Activated naive CD4-positive, alpha-beta T cell treated with anti-CD3 and anti-CD28 coated beads, Interleukin-2, amount 50 U/mL, for 24 hours (primary cell): ENCODE measurements around the gene C5orf34.
"Not testable (repeated sequence)": the region's sequence is repeated elsewhere in the genome, so short reads cannot be mapped to it uniquely, and the experiment has no call there.

Experiments
- H3K27ac Mint-ChIP-seq: one replicate; pipeline ENCODE4 v1.8.0; 2021; ENCODE audit warnings: mild to moderate bottlenecking, mixed read lengths
- H3K27me3 Mint-ChIP-seq: one replicate; pipeline ENCODE4 v1.8.0; 2021; ENCODE audit warnings: mixed read lengths
- H3K36me3 Mint-ChIP-seq: one replicate; pipeline ENCODE4 v1.8.0; 2021; ENCODE audit warnings: mixed read lengths
- H3K4me1 Mint-ChIP-seq: one replicate; pipeline ENCODE4 v1.8.0; 2021; ENCODE audit warnings: mixed read lengths
- H3K4me3 Mint-ChIP-seq: one replicate; pipeline ENCODE4 v1.8.0; 2021; ENCODE audit warnings: mild to moderate bottlenecking, mixed read lengths
- H3K9me3 Mint-ChIP-seq: one replicate; pipeline ENCODE4 v1.8.0; 2021; ENCODE audit warnings: mixed read lengths

The C5orf34 gene, protein sequence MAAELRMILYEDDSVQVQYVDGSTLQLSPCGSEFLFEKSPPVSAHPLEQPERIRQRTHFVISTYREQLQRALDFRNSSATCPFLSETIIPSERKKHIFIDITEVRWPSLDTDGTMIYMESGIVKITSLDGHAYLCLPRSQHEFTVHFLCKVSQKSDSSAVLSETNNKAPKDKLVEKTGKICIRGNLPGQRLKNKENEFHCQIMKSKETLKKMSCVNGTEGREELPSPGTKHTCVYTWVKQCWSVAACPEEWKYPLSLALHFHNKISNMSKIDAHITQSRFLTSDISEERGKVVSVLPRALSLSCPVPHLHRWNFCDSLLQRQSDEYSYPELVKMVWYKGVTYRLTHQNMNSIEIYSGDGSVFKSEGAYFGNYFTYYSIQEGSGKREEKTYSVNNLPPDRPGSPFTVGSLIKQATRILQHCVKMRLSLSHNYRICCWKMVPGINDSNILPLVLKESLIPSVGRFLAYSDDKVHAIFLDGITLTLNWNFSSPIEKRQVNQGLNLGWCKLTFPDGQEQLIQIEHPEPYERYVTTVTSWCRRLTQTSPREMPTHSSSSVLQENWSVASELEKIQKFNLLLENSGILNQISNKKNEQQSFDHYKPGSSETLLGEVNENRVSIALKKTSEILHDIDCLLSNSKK

DNA sequence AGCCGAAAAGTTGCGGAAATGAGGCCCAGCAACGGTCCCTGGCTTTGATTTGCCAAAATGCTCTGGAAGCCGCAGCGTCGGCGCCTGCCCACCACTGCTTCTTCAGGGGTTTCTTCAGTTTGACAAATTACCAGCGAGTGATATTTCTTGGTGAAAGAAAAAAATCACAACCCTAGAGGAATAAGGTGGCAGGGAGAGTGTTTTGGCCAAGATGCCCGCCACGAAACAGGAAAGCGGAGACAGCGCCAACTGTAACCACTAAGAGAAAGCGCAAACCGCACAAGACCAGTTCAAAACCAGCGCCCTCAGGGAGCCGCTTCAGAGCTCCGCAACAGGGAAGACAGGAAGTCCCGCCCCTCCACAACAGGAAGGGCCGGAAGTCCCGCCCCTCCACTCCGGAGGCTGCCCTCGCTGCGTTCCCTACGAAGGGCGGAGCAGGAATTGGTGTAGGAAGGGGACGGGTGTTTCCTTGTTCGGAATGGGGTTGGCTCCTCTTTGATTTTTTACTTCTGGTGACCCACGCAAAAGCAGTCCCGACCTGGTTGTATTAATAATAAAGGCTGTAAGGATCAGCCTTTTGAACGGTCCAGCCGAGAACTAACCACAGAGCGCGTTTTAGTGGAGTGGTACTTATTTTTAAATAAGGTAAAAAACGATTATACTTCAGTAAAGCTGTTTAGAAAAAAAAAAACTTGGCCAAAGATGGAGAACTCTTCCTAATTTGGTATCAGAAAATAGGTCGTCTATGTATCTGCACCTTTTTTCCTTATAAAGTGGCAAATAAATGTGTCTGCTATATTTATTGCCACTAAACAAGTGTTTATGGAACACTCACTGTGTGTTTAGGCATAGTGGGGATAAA, at the start of gene C5orf34:
Gene C5orf34 (minus strand): TSS at position 333 of the 862 bp plus-strand sequence. CDS start 5,809 bp downstream, outside the sequence.
- Mint-ChIP-seq H3K36me3 (peaks cover 5% of the 10 kb centered on the region), H3K4me3 (peak within 1 kb of the TSS; percentile 94), H3K9me3 (no peaks in the 10 kb centered on the region), H3K27ac (peak within 1 kb of the TSS; percentile 95), H3K27me3 (no peaks in the 10 kb centered on the region), H3K4me1 (peaks cover 37% of the 10 kb centered on the region)

DNA sequence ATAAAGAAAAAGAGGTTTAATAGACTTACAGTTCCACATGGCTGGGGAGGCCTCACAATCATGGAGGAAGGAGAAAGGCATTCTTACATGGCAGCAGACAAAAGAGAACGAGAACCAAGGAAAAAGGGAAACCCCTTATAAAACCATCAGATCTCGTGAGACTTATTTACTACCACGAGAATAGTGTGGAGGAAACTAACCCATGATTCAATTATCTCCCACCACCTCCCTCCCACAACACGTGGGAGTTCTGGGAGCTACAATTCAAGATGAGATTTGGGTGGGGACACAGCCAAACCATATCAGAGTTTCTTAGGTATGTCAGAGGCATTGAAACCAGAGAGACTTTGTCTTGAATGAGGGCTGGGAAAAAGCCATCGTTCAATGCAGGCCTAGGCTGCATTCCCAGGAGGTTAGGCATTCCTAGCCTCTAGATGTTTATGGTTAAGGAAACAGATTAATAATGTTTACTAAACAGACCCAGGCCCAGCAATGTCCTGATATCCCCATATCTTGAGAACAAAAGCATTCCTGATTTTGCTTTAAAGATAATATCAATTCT, 49.4 kb upstream of the C5orf34 start:
- Mint-ChIP-seq H3K27me3 (peaks cover 3% of the 10 kb centered on the region), H3K4me1 (no peaks in the 10 kb centered on the region), H3K9me3 (no peaks in the 10 kb centered on the region), H3K27ac (no peak overlapping the region), H3K4me3 (no peak overlapping the region), H3K36me3 (no peaks in the 10 kb centered on the region)

DNA sequence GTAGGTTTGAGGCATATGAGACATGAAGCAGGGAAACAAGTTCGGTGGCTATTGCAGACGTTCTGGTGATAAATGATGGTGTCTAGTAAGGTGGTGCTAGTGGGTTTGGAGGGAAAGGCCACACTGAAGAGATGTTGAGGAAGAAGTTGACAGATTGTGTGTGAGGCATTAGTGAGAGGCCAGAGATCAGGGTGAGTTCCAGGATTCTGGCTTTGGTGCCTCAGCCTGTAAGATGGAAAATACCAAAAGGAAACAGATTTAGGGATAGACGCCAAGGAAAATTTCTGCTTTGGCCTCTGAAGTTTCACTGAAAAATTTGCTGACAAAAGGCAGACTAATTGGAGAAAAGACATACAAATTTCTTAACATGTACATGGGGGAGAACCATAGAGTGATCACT, 48.4 kb upstream of the C5orf34 start:
- H3K36me3 Mint-ChIP-seq: no peaks in the 10 kb centered on the region
- no peaks in the 10 kb centered on the region for H3K9me3 Mint-ChIP-seq
- H3K4me3 Mint-ChIP-seq: no peak overlapping the region
- H3K4me1 Mint-ChIP-seq: peaks cover 3% of the 10 kb centered on the region
- H3K27ac Mint-ChIP-seq: no peak overlapping the region
- H3K27me3 Mint-ChIP-seq: peaks cover 3% of the 10 kb centered on the region

DNA sequence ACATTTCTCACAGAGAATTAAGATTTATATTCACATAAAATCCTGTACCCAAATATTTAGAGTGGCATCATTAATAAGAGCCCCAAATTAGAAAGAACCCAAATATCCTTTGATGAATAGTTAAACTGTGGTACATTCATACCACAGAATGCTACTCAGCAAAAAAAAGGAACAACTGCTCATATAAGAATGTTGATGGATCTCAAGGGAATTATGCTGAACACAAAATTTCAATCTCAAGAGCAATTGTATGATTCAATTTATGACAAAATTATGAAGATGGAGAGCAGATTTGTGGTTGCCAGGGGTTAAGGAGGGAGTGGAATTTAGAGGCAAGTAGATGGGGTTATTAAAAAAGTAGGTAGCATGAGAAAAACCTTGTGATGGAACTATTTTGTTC, 46.4 kb upstream of the C5orf34 start:
- Mint-ChIP-seq H3K4me3 (no peak overlapping the region), H3K36me3 (no peaks in the 10 kb centered on the region), H3K27ac (no peak overlapping the region), H3K27me3 (peaks cover 3% of the 10 kb centered on the region), H3K4me1 (peaks cover 10% of the 10 kb centered on the region), H3K9me3 (no peaks in the 10 kb centered on the region)

DNA sequence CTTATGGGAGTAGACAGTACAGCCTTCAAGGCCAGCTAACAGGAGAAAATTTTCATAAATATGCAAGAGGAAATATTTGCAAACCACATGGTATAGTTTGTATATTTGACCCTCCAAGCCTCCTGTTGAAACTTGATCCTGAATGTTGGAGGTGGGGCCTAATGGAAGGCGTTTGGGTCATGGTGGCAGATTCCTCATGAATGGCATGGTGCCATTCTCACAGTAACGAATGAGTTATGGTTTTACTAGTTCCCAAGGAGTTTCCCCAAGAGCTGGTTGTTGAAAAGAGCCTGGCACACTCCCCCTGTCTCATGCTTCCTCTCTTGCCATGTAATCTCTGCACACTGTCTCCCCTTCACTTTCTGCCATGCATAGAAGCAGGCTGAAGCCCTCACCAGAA, 45.2 kb upstream of the C5orf34 start:
- Mint-ChIP-seq H3K27me3 (peaks cover 3% of the 10 kb centered on the region), H3K27ac (no peak overlapping the region), H3K4me1 (peaks cover 10% of the 10 kb centered on the region), H3K4me3 (no peak overlapping the region), H3K36me3 (no peaks in the 10 kb centered on the region), H3K9me3 (no peaks in the 10 kb centered on the region)

DNA sequence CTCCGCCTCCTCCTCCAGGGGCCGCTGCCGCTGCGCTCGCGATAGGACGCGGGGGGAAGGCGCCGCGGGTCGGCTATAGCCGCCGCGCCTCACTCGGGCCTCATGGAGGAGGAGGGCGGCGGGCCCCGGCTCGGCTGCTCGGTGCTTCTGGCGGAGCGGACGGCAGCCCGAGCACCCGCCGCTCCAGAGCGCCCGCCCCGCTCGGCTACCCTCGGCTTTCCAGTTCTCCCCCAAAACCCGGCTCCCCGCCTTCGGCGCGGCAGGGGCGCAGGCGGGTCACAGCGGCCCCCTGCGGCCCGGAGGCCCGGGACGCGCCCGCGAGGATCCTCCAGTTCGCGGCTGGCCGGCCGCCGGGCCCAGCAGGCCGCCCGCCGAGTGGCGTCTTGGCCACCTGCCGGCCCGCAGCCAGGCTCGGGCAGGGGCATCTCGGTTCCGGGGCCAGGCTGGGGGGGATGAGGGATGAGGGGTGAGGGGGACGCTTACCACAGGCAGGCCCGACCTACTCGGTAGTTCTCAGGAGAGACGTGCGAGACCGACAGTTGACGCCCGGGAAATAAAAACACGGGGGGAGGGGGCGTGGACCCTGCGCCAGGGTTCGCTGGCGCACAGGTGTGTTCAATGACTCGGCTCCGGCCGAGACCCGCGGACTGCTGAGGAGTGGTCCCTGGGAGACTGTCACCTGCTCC, 42.1 kb upstream of the C5orf34 start, which contains the start of gene PAIP1:
Gene PAIP1 (minus strand): TSS at position 221 of the 686 bp plus-strand sequence. CDS start 231 bp downstream, outside the sequence.
- peak within 1 kb of the TSS; percentile 88 for H3K4me3 Mint-ChIP-seq

DNA sequence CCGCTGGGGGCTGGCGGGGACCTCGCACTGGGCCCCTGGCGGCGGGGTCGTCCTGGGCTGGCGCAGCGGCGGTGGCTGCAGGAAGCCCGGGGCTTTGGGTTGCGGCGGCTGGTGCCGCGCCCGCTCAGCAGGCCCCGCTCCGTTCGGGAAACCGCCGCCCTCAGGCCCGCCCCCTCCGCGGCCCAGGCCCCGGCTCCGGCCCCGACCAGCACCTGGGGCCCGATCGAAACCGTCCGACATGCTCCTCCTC, 41.6 kb upstream of the C5orf34 start:
- peak overlapping the region; percentile 88 for H3K4me3 Mint-ChIP-seq
- not testable (repeated sequence) for H3K36me3 Mint-ChIP-seq, H3K27ac Mint-ChIP-seq, H3K9me3 Mint-ChIP-seq, H3K4me1 Mint-ChIP-seq, H3K27me3 Mint-ChIP-seq

More for the DNA sequence above, 42.1 kb upstream of the C5orf34 start, which contains the start of gene PAIP1:
- H3K4me1 Mint-ChIP-seq: peaks cover 10% of the 10 kb centered on the region
- peak within 1 kb of the TSS; percentile 96 for H3K27ac Mint-ChIP-seq
- no peaks in the 10 kb centered on the region for H3K36me3 Mint-ChIP-seq
- H3K27me3 Mint-ChIP-seq: no peaks in the 10 kb centered on the region
- no peaks in the 10 kb centered on the region for H3K9me3 Mint-ChIP-seq

DNA sequence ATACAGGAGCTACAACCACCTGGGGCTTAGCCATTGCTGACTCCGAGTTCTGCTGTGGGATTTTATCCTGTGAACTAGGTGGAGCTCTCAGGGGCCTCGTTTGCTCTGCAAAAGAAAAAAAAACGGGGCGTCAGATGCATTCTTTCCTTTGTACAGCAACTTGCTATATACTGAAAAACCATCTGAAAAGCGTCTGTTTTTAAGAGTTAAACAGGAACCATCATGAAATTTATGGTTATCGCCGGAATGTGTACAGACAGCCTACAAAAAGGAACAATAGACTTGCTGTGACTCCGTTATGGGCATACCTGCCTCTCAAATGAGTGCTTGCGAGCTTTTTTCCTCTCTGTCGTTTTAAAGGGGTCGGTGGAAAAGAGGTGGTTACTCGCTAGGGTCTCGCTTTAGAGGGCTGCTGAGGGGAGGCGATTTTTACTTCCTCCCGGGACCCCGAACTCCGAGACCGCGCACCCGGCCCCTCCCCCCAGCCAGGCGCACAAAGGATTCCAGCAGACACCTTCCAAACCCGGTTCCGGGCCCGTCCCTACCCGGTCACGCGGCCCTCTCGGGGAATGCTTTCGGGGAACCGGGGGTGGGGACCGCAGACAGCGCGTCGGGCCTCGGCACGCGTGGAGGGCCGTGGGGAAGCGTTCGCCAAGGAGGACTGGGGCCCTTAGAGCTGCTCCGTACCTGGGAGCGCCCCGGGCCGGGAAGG, 41.1 kb upstream of the C5orf34 start:
- H3K4me3 Mint-ChIP-seq: no peak overlapping the region
- H3K36me3 Mint-ChIP-seq: no peaks in the 10 kb centered on the region
- peak overlapping the region; percentile 92 for H3K27ac Mint-ChIP-seq
- no peaks in the 10 kb centered on the region for H3K9me3 Mint-ChIP-seq
- no peaks in the 10 kb centered on the region for H3K27me3 Mint-ChIP-seq
- peaks cover 10% of the 10 kb centered on the region for H3K4me1 Mint-ChIP-seq

DNA sequence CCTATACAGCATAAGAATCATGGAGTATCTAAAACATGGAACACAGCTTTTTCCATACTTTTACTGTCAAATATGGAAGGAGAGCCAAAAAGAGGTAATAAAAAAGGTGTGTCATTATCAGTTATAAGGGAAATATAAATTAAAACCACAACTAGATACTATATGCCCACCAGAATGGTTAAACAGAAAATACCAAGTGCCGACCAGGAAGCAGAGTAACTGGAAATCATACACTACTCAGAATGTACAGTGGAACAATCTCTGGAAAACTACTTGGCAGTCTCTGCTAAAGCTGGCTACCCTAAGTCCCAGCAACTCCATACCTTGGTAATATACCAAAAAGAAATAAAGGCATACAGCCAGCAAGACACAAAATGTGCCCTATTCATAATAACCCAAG, 39.5 kb upstream of the C5orf34 start:
- Mint-ChIP-seq H3K36me3 (no peaks in the 10 kb centered on the region), H3K4me3 (no peak overlapping the region), H3K4me1 (peaks cover 10% of the 10 kb centered on the region), H3K27me3 (no peaks in the 10 kb centered on the region), H3K9me3 (no peaks in the 10 kb centered on the region), H3K27ac (no peak overlapping the region)

DNA sequence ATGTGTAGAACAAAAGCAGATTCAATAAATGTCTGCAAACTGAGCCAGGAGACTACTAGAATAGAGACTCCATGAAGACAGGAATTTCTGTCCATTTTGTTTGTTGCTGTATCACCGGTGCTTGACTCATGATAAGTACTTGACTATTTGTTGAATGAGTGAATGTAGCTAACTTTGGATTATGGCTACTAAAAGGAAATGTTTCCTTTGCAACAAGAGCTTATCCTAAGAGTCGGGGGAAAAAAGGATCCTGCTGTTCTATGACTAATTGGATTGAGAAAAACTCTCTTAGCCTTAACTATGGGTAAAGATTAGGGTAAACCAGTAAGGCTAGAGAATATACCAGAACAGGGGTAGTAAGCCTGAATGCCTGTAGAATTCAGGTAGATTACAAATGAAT, 38.4 kb upstream of the C5orf34 start:
- Mint-ChIP-seq H3K27ac (no peak overlapping the region), H3K4me1 (peaks cover 13% of the 10 kb centered on the region), H3K4me3 (no peak overlapping the region), H3K27me3 (no peaks in the 10 kb centered on the region), H3K9me3 (no peaks in the 10 kb centered on the region), H3K36me3 (peaks cover 3% of the 10 kb centered on the region)

DNA sequence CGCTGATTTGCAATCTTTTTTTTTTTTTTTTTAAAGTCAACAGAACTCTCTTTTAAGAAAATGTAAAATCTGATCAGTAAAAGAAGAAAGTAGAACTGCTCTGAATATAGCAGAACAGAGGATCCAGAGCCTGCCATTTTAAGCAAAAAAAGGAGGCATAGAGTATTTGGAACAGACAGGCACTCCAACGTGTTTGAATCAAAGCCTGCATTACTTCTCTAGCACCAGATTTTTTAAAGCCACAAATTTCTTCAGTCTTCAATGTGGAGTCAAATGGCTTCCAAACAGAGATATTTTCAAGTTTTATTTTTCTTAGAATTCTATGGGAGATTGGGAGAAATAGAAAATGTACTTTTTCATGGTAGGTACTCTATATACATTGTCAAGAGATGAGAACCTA, 36.8 kb upstream of the C5orf34 start:
- no peaks in the 10 kb centered on the region for H3K9me3 Mint-ChIP-seq
- H3K4me3 Mint-ChIP-seq: no peak overlapping the region
- peaks cover 6% of the 10 kb centered on the region for H3K36me3 Mint-ChIP-seq
- H3K27me3 Mint-ChIP-seq: no peaks in the 10 kb centered on the region
- no peak overlapping the region for H3K27ac Mint-ChIP-seq
- peaks cover 12% of the 10 kb centered on the region for H3K4me1 Mint-ChIP-seq

DNA sequence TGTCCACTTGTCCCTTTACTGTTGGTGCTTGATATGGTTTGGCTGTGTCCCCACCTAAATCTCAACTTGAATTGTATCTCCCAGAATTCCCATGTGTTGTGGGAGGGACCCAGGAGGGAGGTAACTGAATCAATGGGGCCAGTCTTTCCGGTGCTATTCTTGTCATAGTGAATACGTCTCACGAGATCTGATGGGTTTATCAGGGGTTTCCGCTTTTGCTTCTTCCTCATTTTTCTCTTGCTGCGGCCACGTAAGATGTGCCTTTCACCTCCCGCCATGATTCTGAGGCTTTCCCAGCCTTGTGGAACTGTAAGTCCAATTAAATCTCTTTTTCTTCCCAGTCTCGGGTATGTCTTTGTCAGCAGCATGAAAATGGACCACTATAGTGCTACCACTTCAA, 34.3 kb upstream of the C5orf34 start:
- H3K36me3 Mint-ChIP-seq: peaks cover 14% of the 10 kb centered on the region

DNA sequence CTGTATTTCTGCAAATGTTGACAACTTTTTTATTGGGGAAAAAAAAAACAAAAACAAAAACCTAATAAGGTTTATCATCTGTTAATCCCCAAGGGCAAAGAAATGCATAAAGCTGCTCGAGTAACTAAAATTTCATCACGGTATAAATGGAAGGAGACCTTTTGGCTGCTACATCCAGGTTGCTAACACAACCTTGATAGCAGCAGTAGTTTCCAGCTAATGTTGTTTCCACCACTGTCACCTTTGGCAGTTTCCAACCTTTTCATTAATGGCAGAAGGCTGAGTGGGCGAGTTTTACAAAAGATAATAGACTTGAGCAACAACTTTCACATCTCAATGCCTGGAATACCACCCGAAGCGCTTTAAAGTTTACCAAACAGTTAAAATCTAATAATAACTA, 33.4 kb upstream of the C5orf34 start:
- Mint-ChIP-seq H3K27me3 (no peaks in the 10 kb centered on the region), H3K27ac (no peak overlapping the region), H3K4me1 (peaks cover 26% of the 10 kb centered on the region), H3K4me3 (no peak overlapping the region), H3K9me3 (no peaks in the 10 kb centered on the region), H3K36me3 (peaks cover 17% of the 10 kb centered on the region)

More for the DNA sequence above, 34.3 kb upstream of the C5orf34 start:
- not testable (repeated sequence) for H3K27me3 Mint-ChIP-seq, H3K27ac Mint-ChIP-seq, H3K9me3 Mint-ChIP-seq, H3K4me3 Mint-ChIP-seq
- peaks cover 24% of the 10 kb centered on the region for H3K4me1 Mint-ChIP-seq

DNA sequence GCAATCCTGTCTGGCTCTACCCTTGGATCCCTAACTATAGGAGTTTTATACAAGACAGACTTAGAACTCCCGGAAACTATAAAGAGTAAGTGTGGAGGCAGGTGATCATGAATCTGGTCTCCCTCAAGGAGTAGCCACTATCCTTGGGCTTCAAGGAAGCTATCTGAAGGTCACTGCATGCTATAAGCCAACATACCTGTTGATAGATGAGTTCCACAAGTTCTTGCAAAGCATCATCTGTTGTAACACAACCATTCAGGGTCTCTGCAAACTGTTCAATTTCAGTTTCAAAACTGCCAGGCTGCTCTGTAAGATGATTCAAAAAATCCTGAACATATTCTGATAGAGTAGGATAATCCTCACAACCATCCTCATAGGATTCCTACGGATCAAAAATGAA, 32.6 kb upstream of the C5orf34 start:
- H3K27me3 Mint-ChIP-seq: no peaks in the 10 kb centered on the region
- H3K27ac Mint-ChIP-seq: no peak overlapping the region
- no peak overlapping the region for H3K4me3 Mint-ChIP-seq
- H3K4me1 Mint-ChIP-seq: peaks cover 26% of the 10 kb centered on the region
- peaks cover 18% of the 10 kb centered on the region for H3K36me3 Mint-ChIP-seq
- H3K9me3 Mint-ChIP-seq: no peaks in the 10 kb centered on the region

DNA sequence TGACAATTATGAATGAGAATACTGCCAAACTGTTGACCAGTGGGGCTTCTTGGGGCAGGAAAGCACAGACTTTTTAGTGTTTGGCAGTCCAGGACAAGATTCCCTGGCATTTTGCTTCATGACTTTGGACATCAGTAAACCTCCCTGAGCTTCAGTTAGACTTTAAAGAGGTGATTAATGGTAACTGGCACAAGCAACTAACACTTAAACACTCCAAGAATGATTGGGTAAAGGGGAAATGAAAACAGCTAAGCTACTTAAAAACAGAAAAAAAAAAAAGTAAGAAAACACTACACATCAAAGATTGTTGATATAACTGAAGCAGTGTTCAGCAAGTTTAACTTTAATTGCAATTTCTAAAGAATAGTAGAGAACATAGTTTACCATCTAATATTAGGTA, 28.5 kb upstream of the C5orf34 start:
- Mint-ChIP-seq H3K36me3 (peaks cover 18% of the 10 kb centered on the region), H3K9me3 (no peaks in the 10 kb centered on the region), H3K27me3 (no peaks in the 10 kb centered on the region), H3K4me1 (peaks cover 27% of the 10 kb centered on the region), H3K27ac (no peak overlapping the region), H3K4me3 (no peak overlapping the region)
